Measurements from ENCODE around the gene SLC37A3.
"Not testable (repeated sequence)": the region's sequence is repeated elsewhere in the genome, so short reads cannot be mapped to it uniquely, and the experiment has no call there.

SLC37A3 gene

GRCh38 chr7:140397784-140398750 lies at the start of gene SLC37A3:
TSS of gene SLC37A3 (minus strand) at chr7:140398530. CDS start at chr7:140382526, 16,004 bp downstream.
- DNase-seq: peak; percentile 95

GRCh38 chr7:140447841-140448240 lies 49.5 kb upstream of the SLC37A3 start:
- DNase-seq: no peak

- DNase-seq: no peak
These were observed 48.1 kb upstream of the SLC37A3 start for GRCh38 chr7:140446467-140446866.

- DNase-seq: no peak
These were observed 43.2 kb upstream of the SLC37A3 start for GRCh38 chr7:140441519-140441918.

GRCh38 chr7:140440593-140440992 lies 42.3 kb upstream of the SLC37A3 start:
- DNase-seq: no peak

GRCh38 chr7:140439359-140439758 lies 41.0 kb upstream of the SLC37A3 start:
- DNase-seq: no peak

- DNase-seq: no peak
These were observed 37.0 kb upstream of the SLC37A3 start for GRCh38 chr7:140435252-140435895.

- no peak for DNase-seq
These were observed 35.1 kb upstream of the SLC37A3 start for GRCh38 chr7:140433396-140433795.

- DNase-seq: no peak
These were observed 27.8 kb upstream of the SLC37A3 start for GRCh38 chr7:140426130-140426529.

GRCh38 chr7:140425718-140426117 lies 27.4 kb upstream of the SLC37A3 start:
- DNase-seq: no peak

GRCh38 chr7:140423501-140423900 lies 25.2 kb upstream of the SLC37A3 start:
- DNase-seq: no peak

- DNase-seq: no peak
These were observed 23.2 kb upstream of the SLC37A3 start for GRCh38 chr7:140421521-140421920.

- no peak for DNase-seq
These were observed 20.3 kb upstream of the SLC37A3 start for GRCh38 chr7:140418653-140419052.

- DNase-seq: not testable (repeated sequence)
These were observed 19.8 kb upstream of the SLC37A3 start for GRCh38 chr7:140418156-140418472.

- no peak for DNase-seq
These were observed 19.3 kb upstream of the SLC37A3 start for GRCh38 chr7:140417456-140418155.

- DNase-seq: no peak
These were observed 18.2 kb upstream of the SLC37A3 start for GRCh38 chr7:140416560-140416959.

- not testable (repeated sequence) for DNase-seq
These were observed 17.5 kb upstream of the SLC37A3 start for GRCh38 chr7:140415816-140416215.

GRCh38 chr7:140415361-140415760 lies 17.0 kb upstream of the SLC37A3 start:
- no peak for DNase-seq

GRCh38 chr7:140404565-140405065 lies 6.3 kb upstream of the SLC37A3 start:
- DNase-seq: no peak

- DNase-seq: peak; percentile 69
These were observed 5.7 kb upstream of the SLC37A3 start, which contains the start of gene RAB19 for GRCh38 chr7:140403878-140404564. TSS of gene RAB19 (plus strand) at chr7:140404058. CDS start at chr7:140407647, 3,589 bp downstream.

- no peak for DNase-seq
These were observed 4.0 kb upstream of the SLC37A3 start for GRCh38 chr7:140402178-140402835.

- DNase-seq: no peak
These were observed 2.1 kb upstream of the SLC37A3 start for GRCh38 chr7:140400381-140400780.

Measured in activated CD8-positive, alpha-beta memory T cell treated with anti-CD3 and anti-CD28 coated beads, Interleukin-2, amount 50 U/mL, for 48 hours (primary cell).